HL-60/S4 treated with phorbol 12-myristate 13-acetate at 8.2 ng/mL for 4 days and 3 days (cell line): Measurements from ENCODE around the gene ADCY1.

Source experiments
- in situ Hi-C: fragments of 300-500 bp; cut with MboI; formaldehyde crosslinking; loops from 2 replicates; pipeline ENCODE4 v1.15.0; 2022; ENCODE audit warnings: low sequenced_read_pairs

The ADCY1 gene

GRCh38 chr7:45576249-45576929 is 2.2 kb downstream of the ADCY1 start:
- in situ Hi-C loops = no loop called here

GRCh38 chr7:45578022-45578421 is 3.9 kb downstream of the ADCY1 start:
- in situ Hi-C loops = no loop called here

GRCh38 chr7:45578467-45578866 is 4.3 kb downstream of the ADCY1 start:
- in situ Hi-C loops = no loop called here

- in situ Hi-C loops = no loop called here
These were observed 5.2 kb downstream of the ADCY1 start for GRCh38 chr7:45579391-45579801.

- in situ Hi-C loops = no loop called here
These were observed 6.1 kb downstream of the ADCY1 start for GRCh38 chr7:45580053-45580872.

- in situ Hi-C loops = no loop called here
These were observed 7.2 kb downstream of the ADCY1 start for GRCh38 chr7:45581271-45581780.

- in situ Hi-C loops = no loop called here
These were observed 8.1 kb downstream of the ADCY1 start for GRCh38 chr7:45582136-45582749.

GRCh38 chr7:45582868-45583277 is 8.7 kb downstream of the ADCY1 start:
- in situ Hi-C loops = no loop called here

GRCh38 chr7:45583296-45583695 is 9.1 kb downstream of the ADCY1 start:
- in situ Hi-C loops = no loop called here

GRCh38 chr7:45584261-45585210 is 10.4 kb downstream of the ADCY1 start:
- in situ Hi-C loops = no loop called here

GRCh38 chr7:45585628-45586027 is 11.5 kb downstream of the ADCY1 start:
- in situ Hi-C loops = no loop called here

GRCh38 chr7:45586542-45587520 is 12.7 kb downstream of the ADCY1 start:
- in situ Hi-C loops = no loop called here

- in situ Hi-C loops = no loop called here
These were observed 14.3 kb downstream of the ADCY1 start for GRCh38 chr7:45588466-45588865.

GRCh38 chr7:45589061-45589460 is 14.9 kb downstream of the ADCY1 start:
- in situ Hi-C loops = no loop called here

GRCh38 chr7:45589915-45590678 is 15.9 kb downstream of the ADCY1 start:
- in situ Hi-C loops = no loop called here

GRCh38 chr7:45590679-45591057 is 16.5 kb downstream of the ADCY1 start:
- in situ Hi-C loops = no loop called here

- in situ Hi-C loops = no loop called here
These were observed 17.1 kb downstream of the ADCY1 start for GRCh38 chr7:45591101-45591906.
